NT2/D1 (cell line): Measurements from ENCODE around the gene SOHLH2.

ENCODE experiments used
- YY1 ChIP-seq: IDR thresholded peaks from 2 replicates; pipeline ENCODE4 v1.6.1; 2011; ENCODE audit not compliant: insufficient read length, insufficient read depth
- ZNF274 ChIP-seq: IDR thresholded peaks from 2 replicates; pipeline ENCODE4 v1.6.1; 2011; ENCODE audit warnings: mild to moderate bottlenecking, low read depth, low read length

GRCh38 chr13:36133950-36134626 is 80.3 kb downstream of the SOHLH2 start:
- TF ChIP-seq YY1 (no peak), ZNF274 (no peak)
